Activated T-cell treated with anti-CD3 and anti-CD28 coated beads, Interleukin-2, amount 50 U/mL, for 4 hours (primary cell): ENCODE data around the gene RHOH. TPM values are rescaled to one million over a fixed set of nuclear protein-coding genes. Genes with fewer than 3 reads are reported as not detected.

Experiments
- ATAC-seq, 2 donors: fragments of 200-7000 bp; cut with Tn5 transposase; one replicate each; pipeline ENCODE4 v1.10.0; 2021
- DNase-seq: peaks from one replicate; pipeline ENCODE4 v3.0.0-alpha.2; 2020
- H3K27me3 Mint-ChIP-seq: one replicate; pipeline ENCODE4 v1.8.0; 2021; ENCODE audit warnings: low read depth, mixed read lengths
- H3K36me3 Mint-ChIP-seq: one replicate; pipeline ENCODE4 v1.8.0; 2022; ENCODE audit warnings: mixed read lengths; ENCODE audit not compliant: insufficient read depth
- H3K4me1 Mint-ChIP-seq: one replicate; pipeline ENCODE4 v1.8.0; 2021; ENCODE audit warnings: low read depth, mixed read lengths
- H3K4me3 Mint-ChIP-seq: one replicate; pipeline ENCODE4 v1.8.0; 2021; ENCODE audit warnings: mild to moderate bottlenecking, moderate library complexity, mixed read lengths
- H3K9me3 Mint-ChIP-seq: one replicate; pipeline ENCODE4 v1.8.0; 2021; ENCODE audit warnings: mixed read lengths
- total RNA-seq, 3 donors: library from RNA; stranded (reverse); gene quantifications; one replicate each; pipeline ENCODE4 v1.2.1, GENCODE V29; 2021

The RHOH gene
- total RNA-seq, 3 donors from 2014 or later: 164 to 204 (median 170) TPM

DNA sequence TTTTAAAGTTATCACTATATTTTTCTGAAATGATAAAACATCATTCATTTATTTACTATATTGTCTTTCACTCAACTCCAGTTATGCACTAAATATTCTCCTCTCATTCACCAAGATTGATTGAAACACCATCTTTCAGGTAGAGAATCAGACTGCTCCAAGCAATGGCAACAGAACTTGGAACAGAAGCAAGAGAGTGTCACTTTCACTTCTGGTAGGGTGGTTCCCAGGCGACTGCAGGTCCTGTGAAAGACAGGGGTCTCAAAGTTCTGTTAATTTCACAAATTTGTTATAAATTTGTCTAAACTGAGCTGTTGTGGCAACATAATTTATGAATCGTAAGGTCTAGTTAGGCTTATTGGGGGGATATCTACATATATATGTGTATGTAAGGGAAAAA lies 47.8 kb downstream of the RHOH start:
- ATAC-seq: no peak
- DNase-seq: no peak

DNA sequence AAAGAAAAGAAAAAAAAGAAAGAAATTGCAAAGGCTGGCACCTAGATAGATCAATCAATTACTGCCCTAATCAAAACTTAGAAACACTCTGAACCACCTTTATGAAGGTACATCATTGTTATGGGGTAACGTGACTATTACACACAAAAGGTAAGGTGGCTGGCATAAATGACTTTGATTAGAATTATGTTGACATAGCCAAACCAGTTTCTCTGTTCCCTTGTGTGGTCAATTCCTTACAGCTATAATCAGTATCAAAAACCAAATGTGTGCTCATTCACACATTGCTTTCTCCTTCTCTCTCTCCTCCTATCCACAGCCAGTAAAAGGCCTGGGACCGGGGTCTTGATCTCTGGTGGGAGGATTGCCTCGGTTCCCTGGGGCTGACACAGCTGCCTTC lies 48.7 kb downstream of the RHOH start:
- H3K27me3 Mint-ChIP-seq: no peaks in the 10 kb centered on the region
- peaks cover 52% of the 10 kb centered on the region for H3K36me3 Mint-ChIP-seq
- no peak for ATAC-seq
- H3K9me3 Mint-ChIP-seq: peaks cover under 1% of the 10 kb centered on the region
- no peak for DNase-seq
- peak overlapping the region; percentile 13 for H3K4me3 Mint-ChIP-seq
- peaks cover 85% of the 10 kb centered on the region for H3K4me1 Mint-ChIP-seq

More for the DNA sequence above, 47.8 kb downstream of the RHOH start:
- peak overlapping the region; percentile 53 for H3K4me3 Mint-ChIP-seq
- no peaks in the 10 kb centered on the region for H3K9me3 Mint-ChIP-seq
- peaks cover 87% of the 10 kb centered on the region for H3K4me1 Mint-ChIP-seq
- no peaks in the 10 kb centered on the region for H3K27me3 Mint-ChIP-seq
- H3K36me3 Mint-ChIP-seq: peaks cover 55% of the 10 kb centered on the region

DNA sequence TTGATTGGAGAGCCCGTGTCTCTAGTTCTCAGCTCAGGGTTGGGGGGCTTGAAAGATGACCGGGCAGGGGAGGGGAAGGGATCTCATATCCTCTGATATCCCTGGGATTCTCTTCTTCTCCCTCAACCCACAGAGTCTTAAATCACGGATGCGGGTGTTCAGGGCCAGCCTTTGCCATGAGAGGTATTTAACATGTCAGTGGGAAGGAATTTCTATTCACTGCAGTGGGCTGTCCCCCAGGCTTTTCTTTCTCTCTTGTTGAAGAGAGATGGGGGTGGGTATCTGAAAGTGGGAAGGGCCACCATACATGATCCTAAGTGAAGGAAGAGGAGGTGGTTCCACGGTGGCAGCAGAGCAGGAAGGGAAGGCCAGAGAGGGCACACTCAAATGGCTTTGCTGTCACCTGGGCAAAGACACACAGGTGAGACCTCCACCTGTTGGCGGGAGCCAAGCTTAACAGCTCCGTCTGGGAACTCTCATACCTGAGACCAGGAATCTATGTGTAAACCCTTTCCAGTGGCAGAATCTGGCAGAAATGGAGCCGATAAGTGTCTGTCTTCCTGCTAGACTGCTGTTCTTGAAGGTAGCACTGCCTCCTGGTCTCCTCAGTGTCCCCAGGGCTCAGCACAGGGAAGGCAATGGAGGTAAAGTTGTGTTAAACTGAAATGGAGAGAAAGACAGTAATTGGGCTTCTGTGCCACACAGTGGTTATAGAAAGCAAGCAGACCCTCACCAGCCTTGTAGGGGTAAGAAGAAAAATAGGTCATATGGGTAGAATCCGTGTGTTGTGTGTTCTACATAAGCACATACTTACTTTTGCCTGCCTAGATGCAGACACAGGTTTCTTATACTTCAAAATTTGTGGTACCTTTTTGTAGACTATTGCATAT lies 49.4 kb downstream of the RHOH start:
- H3K27me3 Mint-ChIP-seq: no peaks in the 10 kb centered on the region
- no peak for ATAC-seq
- H3K9me3 Mint-ChIP-seq: peaks cover 3% of the 10 kb centered on the region
- peaks cover 87% of the 10 kb centered on the region for H3K4me1 Mint-ChIP-seq
- H3K4me3 Mint-ChIP-seq: no peak overlapping the region
- H3K36me3 Mint-ChIP-seq: peaks cover 50% of the 10 kb centered on the region
- DNase-seq: no peak

DNA sequence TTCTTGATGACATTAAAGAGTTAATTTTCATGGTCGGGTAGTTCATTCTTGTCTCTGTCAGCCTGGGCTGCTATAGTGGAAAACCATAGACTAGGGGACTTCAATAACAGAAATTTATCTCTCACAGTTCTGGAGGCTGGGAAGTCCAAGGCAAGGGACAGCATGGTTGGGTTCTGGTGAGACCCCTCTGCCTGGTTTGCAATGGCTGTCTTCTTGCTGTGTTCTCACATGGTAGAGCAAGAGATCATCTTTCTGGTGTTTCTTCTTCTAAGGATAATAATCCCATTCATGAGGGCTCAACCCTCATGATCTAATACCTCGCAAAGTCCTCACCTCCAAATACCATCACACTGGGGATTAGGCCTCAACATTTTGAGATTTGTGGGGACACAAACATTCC lies 50.1 kb downstream of the RHOH start:
- H3K27me3 Mint-ChIP-seq: no peaks in the 10 kb centered on the region
- ATAC-seq (no peak), DNase-seq (no peak)

DNA sequence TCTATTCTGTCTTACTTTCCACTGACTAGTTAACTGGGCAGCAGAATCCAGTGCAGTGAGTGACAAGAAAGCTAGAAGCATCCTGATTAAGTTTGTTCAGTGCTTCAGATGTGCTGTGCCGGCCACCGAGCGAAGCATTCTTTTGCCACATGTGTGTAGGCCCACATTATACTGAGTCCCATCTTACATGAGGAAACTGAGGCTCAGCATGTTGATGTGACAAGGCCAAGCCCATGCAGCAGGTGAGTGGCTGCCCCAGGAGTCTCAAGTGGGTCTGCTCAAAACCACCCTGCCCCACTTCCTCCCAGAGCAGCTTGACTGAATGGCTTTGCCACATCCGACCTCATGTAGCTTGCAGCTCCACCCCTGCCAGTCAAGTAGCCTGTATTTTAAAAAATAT lies 50.5 kb downstream of the RHOH start:
- Mint-ChIP-seq H3K4me1 (peaks cover 82% of the 10 kb centered on the region), H3K4me3 (peak overlapping the region; percentile 24), H3K9me3 (peaks cover 3% of the 10 kb centered on the region), H3K27me3 (no peaks in the 10 kb centered on the region), H3K36me3 (peaks cover 44% of the 10 kb centered on the region)
- DNase-seq (peak; percentile 50), ATAC-seq (peak; percentile 15 to 16)

More for the DNA sequence above, 50.1 kb downstream of the RHOH start:
- peaks cover 86% of the 10 kb centered on the region for H3K4me1 Mint-ChIP-seq
- peaks cover 3% of the 10 kb centered on the region for H3K9me3 Mint-ChIP-seq
- no peak overlapping the region for H3K4me3 Mint-ChIP-seq
- peaks cover 44% of the 10 kb centered on the region for H3K36me3 Mint-ChIP-seq

DNA sequence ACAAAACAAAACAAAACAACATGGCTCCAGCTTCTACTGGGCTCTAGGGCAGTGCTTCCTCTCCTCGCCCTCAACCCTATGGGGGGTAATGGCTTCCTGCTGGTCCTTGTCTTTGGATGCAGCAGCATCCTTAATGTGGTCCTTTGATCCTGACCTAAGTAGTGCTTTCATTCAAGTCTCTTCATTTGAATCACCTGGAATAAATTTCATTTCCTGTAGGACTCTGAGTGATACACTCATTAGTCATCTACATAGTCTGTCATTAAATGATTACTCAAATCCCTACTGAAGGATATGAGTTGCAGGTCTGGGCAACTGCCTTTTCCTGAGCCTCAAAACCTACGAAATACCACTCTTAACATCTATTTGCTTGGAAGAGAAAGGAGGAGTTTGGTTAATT lies 54.5 kb downstream of the RHOH start:
- Mint-ChIP-seq H3K36me3 (peaks cover 12% of the 10 kb centered on the region), H3K9me3 (peaks cover 3% of the 10 kb centered on the region), H3K4me3 (no peak overlapping the region), H3K27me3 (no peaks in the 10 kb centered on the region), H3K4me1 (peaks cover 79% of the 10 kb centered on the region)
- ATAC-seq: peak; percentile 47 to 64
- no peak for DNase-seq

DNA sequence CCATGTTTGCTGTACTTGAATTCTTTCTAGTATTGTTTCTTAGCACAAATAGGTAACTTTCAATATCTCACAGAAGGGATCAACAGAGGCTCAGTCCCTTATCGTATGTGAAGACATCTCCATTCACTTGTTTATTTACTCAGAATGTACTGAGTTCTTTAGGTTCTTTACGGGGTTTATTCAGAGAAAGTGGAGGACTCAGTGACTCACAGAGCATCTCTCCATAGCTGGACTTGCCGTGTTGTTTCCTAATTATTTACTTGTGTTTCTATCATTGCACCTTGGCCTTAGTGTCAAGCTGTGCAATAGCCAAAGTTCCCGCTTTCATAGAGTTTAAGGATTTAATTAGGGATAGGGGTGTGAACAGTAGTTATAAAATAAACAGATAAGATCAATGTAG lies 57.1 kb downstream of the RHOH start:
- peaks cover 77% of the 10 kb centered on the region for H3K4me1 Mint-ChIP-seq
- peak overlapping the region; percentile 16 for H3K4me3 Mint-ChIP-seq
- no peak for ATAC-seq
- H3K9me3 Mint-ChIP-seq: peaks cover 3% of the 10 kb centered on the region
- no peaks in the 10 kb centered on the region for H3K27me3 Mint-ChIP-seq
- DNase-seq: no peak
- peaks cover 1% of the 10 kb centered on the region for H3K36me3 Mint-ChIP-seq

DNA sequence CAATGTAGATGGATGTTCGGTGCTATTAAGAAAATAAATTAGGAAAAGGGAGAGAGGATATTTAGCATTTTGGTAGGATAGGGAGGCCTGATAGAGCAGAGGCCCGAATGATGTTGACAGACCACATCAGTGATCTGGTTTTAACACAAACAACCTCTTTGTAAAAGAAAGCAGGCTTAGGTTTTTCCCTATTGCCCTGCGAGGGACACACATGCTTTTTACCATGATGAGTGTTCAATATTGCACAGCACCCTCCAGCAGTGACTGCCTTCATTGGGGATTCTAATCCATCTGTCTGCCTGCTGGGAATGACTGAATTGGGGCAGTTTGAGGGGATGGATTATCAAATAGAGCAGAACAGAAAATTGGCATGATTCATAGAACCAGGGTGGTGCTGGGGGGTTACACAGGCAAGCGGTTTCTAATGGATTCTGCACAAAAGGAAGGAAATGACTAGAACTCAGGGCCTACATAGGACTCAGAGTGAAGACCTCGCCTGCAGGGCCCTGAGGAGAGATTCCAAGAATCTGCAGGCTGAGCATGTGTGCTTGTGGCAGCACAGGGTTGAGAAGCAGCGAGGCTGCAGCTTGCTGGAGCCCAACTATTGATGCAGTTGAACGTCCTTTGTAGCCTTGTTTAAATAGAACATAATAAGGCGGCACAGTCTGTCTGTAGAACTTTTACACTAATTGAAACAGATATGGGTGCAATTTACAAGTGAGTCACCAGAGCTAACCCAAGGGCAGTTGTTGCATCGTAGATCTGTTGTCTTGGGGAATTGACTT lies 58.0 kb downstream of the RHOH start:
- H3K9me3 Mint-ChIP-seq: peaks cover 3% of the 10 kb centered on the region
- peaks cover 68% of the 10 kb centered on the region for H3K4me1 Mint-ChIP-seq
- DNase-seq (no peak), ATAC-seq (peak; percentile 66 to 70)
- peak overlapping the region; percentile 16 for H3K4me3 Mint-ChIP-seq
- H3K36me3 Mint-ChIP-seq: peaks cover 1% of the 10 kb centered on the region
- no peaks in the 10 kb centered on the region for H3K27me3 Mint-ChIP-seq

DNA sequence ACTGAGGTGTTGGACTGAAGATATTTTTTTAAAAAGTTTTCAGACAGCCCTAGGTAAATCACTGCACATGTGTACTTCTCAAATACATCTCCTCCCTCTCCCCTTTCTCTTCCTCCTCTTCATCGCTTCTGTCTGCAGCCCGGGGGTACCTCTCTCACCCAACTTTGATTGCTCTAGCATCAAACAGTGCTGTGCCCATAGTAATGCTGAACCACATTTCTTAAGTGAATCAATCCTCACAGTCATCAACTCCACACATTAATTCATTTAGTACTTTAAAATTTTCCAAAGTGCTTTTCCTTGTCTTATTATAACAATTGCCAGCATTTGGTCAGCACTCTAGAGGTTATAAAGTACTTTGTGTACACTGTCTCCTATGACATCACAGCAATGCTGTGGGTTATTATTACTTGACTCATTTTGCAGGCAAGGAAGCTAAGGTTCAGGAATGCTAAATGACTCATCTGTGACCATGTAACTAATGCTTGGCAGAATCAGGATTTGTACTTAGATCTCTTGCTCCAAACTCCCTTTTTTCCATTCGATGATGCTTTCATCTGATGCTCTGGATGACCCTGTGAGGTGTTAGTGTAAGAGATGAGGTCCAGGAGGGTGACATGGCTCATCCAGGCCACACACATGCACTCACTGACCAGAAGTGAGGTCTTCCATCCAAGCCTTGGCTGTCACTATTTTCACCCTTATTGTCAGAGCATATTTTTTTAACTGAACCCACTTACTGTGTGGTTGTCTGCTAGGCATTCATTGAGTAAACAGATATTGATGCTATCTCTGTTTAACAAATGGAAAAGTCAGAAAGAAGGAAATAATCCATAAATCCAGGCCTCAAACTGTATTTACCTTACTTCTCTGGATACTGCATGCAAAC lies 58.8 kb downstream of the RHOH start:
- ATAC-seq: peak; percentile 11 to 16
- no peaks in the 10 kb centered on the region for H3K27me3 Mint-ChIP-seq

DNA sequence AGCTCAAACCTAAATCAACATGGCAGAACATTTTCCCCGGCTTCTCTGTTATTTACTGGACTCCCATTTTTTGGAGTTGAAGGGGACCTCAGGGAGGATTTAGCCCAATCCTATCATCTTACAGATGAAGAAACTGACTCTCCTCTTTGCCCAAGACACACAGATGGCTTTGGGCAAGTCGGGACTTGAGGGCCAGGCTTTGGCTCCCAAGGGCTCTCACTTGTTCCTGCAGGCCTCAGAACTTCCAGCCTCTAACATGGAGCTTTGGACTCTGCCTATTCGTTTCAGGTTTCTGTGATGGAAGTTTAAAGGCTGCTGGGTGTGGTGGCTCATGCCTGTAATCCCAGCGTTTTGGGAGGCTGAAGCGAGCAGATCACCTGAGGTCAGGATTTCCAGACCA lies 59.5 kb downstream of the RHOH start:
- Mint-ChIP-seq H3K27me3 (no peaks in the 10 kb centered on the region), H3K36me3 (peaks cover under 1% of the 10 kb centered on the region), H3K4me3 (no peak overlapping the region), H3K9me3 (no peaks in the 10 kb centered on the region), H3K4me1 (peaks cover 63% of the 10 kb centered on the region)
- no peak for ATAC-seq
- no peak for DNase-seq

More for the DNA sequence above, 58.8 kb downstream of the RHOH start:
- Mint-ChIP-seq H3K36me3 (peaks cover 1% of the 10 kb centered on the region), H3K4me3 (no peak overlapping the region), H3K9me3 (peaks cover 2% of the 10 kb centered on the region), H3K4me1 (peaks cover 63% of the 10 kb centered on the region)
- no peak for DNase-seq

DNA sequence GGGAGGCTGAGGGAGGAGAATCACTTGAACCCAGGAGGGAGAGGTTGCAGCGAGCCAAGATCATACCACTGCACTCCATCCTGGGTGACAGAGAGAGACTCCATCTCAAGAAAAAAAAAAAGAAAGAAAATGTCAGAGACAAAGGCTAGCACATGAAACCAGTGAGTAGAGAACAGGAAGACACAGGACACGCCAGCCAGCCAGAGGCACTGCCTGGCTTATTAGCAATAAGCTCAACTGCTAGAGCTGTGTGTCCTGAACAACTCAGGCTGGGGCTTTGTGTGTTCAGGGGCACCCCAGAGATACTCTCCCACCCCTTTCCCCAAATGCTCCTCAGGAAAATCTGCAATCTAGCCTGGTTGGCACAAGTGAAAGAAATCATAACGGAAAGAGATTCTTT lies 60.0 kb downstream of the RHOH start:
- H3K36me3 Mint-ChIP-seq: no peaks in the 10 kb centered on the region
- H3K4me1 Mint-ChIP-seq: peaks cover 63% of the 10 kb centered on the region
- H3K9me3 Mint-ChIP-seq: no peaks in the 10 kb centered on the region
- ATAC-seq (no peak), DNase-seq (no peak)
- no peak overlapping the region for H3K4me3 Mint-ChIP-seq
- H3K27me3 Mint-ChIP-seq: no peaks in the 10 kb centered on the region

DNA sequence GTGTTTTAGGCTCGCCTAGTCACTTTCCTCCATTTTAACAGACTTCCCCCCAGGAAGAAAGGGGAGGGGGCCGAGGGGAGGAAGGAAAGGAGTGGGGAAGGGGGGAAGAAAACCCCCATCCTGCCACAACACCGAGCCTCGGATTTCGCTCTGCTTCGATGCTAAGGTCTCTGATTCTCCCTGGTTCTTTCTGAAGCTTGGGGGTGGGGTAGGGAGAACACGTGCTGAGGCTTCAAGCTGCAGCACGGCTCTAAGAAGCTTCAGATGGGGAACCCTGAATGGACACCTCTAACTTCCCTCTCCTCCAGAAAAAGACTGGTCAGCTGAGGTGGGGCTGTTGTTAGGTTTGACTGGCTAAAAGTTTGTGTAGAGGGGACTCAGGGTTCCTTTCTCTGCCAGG lies 61.8 kb downstream of the RHOH start:
- Mint-ChIP-seq H3K4me3 (no peak overlapping the region), H3K36me3 (no peaks in the 10 kb centered on the region), H3K9me3 (no peaks in the 10 kb centered on the region), H3K4me1 (peaks cover 63% of the 10 kb centered on the region), H3K27me3 (no peaks in the 10 kb centered on the region)
- no peak for DNase-seq
- ATAC-seq: no peak

DNA sequence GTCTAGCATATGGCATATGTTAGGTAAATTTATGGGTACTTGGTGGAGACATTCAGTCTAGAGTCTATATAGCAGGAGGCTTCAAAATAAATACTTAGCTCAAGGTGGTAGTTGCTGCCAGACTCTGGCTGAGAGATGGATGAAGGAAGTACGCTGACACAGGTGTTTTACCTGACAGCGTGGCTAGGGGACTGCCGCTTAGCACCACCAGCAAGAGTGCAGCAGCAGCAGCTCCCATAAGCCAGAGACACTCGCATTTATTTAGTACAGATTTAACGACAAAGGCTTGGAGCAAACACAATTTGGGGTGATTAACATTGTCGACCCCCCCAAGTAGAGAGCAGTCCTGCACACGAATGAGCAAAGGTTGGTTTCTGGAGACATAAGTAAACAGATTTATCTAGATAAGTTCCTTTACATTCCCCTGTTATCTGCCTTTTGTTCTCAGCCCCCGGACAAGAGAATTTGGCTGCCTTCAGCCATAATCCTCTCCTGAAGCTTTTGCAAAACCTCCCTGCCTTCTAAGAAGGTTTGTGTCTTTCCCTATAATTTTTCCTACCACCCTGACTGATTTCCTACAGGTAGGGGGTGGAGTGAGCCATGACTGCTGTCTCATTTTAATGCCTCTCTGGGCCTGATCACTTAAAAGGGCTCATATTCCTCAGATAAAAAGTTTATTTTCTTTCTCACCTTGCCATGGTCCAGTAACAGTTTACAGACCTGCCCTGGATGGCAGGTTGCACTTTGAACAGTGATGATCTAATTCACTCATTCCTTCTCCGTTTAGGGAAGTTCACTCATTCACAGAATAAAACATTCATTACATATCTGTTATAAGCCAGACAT lies 64.6 kb downstream of the RHOH start:
- no peak for ATAC-seq

More for the DNA sequence above, 64.6 kb downstream of the RHOH start:
- H3K36me3 Mint-ChIP-seq: no peaks in the 10 kb centered on the region
- no peak for DNase-seq
- no peaks in the 10 kb centered on the region for H3K9me3 Mint-ChIP-seq
- H3K27me3 Mint-ChIP-seq: no peaks in the 10 kb centered on the region
- no peak overlapping the region for H3K4me3 Mint-ChIP-seq
- peaks cover 61% of the 10 kb centered on the region for H3K4me1 Mint-ChIP-seq
